HEK293 (cell line): ENCODE results near the gene STUB1.

Experiments used
- EGR2 ChIP-seq: fragments of 450-650 bp; formaldehyde crosslinking; IDR thresholded peaks from 2 replicates; pipeline ENCODE4 v1.5.1; 2016; ENCODE audit warnings: low read depth, missing biosample characterization, missing genetic modification characterization
- GFI1B ChIP-seq: fragments of 450-650 bp; formaldehyde crosslinking; IDR thresholded peaks from 2 replicates; pipeline ENCODE4 v1.5.1; 2016; ENCODE audit warnings: missing biosample characterization, missing genetic modification characterization
- KLF9 ChIP-seq: fragments of 450-650 bp; formaldehyde crosslinking; IDR thresholded peaks from 2 replicates; pipeline ENCODE4 v1.5.1; 2016; ENCODE audit warnings: missing biosample characterization, missing genetic modification characterization, low read depth
- PATZ1 ChIP-seq: fragments of 450-650 bp; formaldehyde crosslinking; IDR thresholded peaks from 2 replicates; pipeline ENCODE4 v1.5.1; 2016; ENCODE audit warnings: missing biosample characterization, missing genetic modification characterization
- SALL2 ChIP-seq: fragments of 450-650 bp; formaldehyde crosslinking; IDR thresholded peaks from 2 replicates; pipeline ENCODE4 v1.5.0; 2017; ENCODE audit warnings: missing biosample characterization, mild to moderate bottlenecking, missing genetic modification characterization, borderline replicate concordance
- WT1 ChIP-seq: fragments of 450-650 bp; formaldehyde crosslinking; IDR thresholded peaks from 2 replicates; pipeline ENCODE4 v1.5.1; 2016; ENCODE audit warnings: missing biosample characterization, missing genetic modification characterization
- YY1 ChIP-seq: fragments of 450-650 bp; formaldehyde crosslinking; IDR thresholded peaks from 2 replicates; pipeline ENCODE4 v1.5.1; 2018; ENCODE audit warnings: missing biosample characterization, missing genetic modification characterization
- ZBTB1 ChIP-seq: fragments of 450-650 bp; formaldehyde crosslinking; IDR thresholded peaks from 2 replicates; pipeline ENCODE4 v1.5.1; 2016; ENCODE audit warnings: missing biosample characterization, missing genetic modification characterization
- ZBTB17 ChIP-seq: fragments of 450-650 bp; formaldehyde crosslinking; IDR thresholded peaks from 2 replicates; pipeline ENCODE4 v1.5.1; 2016; ENCODE audit warnings: missing biosample characterization, missing genetic modification characterization
- ZBTB21 ChIP-seq: fragments of 450-650 bp; formaldehyde crosslinking; IDR thresholded peaks from 2 replicates; pipeline ENCODE4 v1.5.1; 2017; ENCODE audit warnings: missing biosample characterization, missing genetic modification characterization
- ZNF155 ChIP-seq: fragments of 450-650 bp; formaldehyde crosslinking; IDR thresholded peaks from 2 replicates; pipeline ENCODE4 v1.5.1; 2016; ENCODE audit warnings: missing biosample characterization, missing genetic modification characterization
- ZNF280C ChIP-seq: fragments of 450-650 bp; formaldehyde crosslinking; IDR thresholded peaks from 2 replicates; pipeline ENCODE4 v1.5.1; 2016; ENCODE audit warnings: missing biosample characterization, missing genetic modification characterization
- ZNF292 ChIP-seq: fragments of 450-650 bp; formaldehyde crosslinking; IDR thresholded peaks from 2 replicates; pipeline ENCODE4 v1.5.1; 2016; ENCODE audit warnings: low read depth, missing biosample characterization, missing genetic modification characterization, borderline replicate concordance
- ZNF391 ChIP-seq: fragments of 450-650 bp; formaldehyde crosslinking; IDR thresholded peaks from 2 replicates; pipeline ENCODE4 v1.5.1; 2016; ENCODE audit warnings: low read depth, missing biosample characterization, missing genetic modification characterization, borderline replicate concordance
- ZNF433 ChIP-seq: fragments of 450-650 bp; formaldehyde crosslinking; IDR thresholded peaks from 2 replicates; pipeline ENCODE4 v1.5.1; 2016; ENCODE audit warnings: missing biosample characterization, missing genetic modification characterization, low read depth
- ZNF514 ChIP-seq: fragments of 450-650 bp; formaldehyde crosslinking; IDR thresholded peaks from 2 replicates; pipeline ENCODE4 v1.5.1; 2016; ENCODE audit warnings: missing biosample characterization, missing genetic modification characterization
- ZNF530 ChIP-seq: fragments of 450-650 bp; formaldehyde crosslinking; IDR thresholded peaks from 2 replicates; pipeline ENCODE4 v1.5.1; 2016; ENCODE audit warnings: low read depth, missing biosample characterization, missing genetic modification characterization
- ZNF571 ChIP-seq: fragments of 450-650 bp; formaldehyde crosslinking; IDR thresholded peaks from 2 replicates; pipeline ENCODE4 v1.5.0; 2017; ENCODE audit warnings: missing biosample characterization, missing genetic modification characterization
- ZNF791 ChIP-seq: fragments of 450-650 bp; formaldehyde crosslinking; IDR thresholded peaks from 2 replicates; pipeline ENCODE4 v1.5.1; 2016; ENCODE audit warnings: missing biosample characterization, missing genetic modification characterization
- ZSCAN5A ChIP-seq: fragments of 450-650 bp; formaldehyde crosslinking; IDR thresholded peaks from 2 replicates; pipeline ENCODE4 v1.5.1; 2016; ENCODE audit warnings: missing biosample characterization, missing genetic modification characterization
- TF ChIP-seq, protein P1 (sequence below): fragments of 450-650 bp; formaldehyde crosslinking; IDR thresholded peaks from 2 replicates; pipeline ENCODE4 v1.5.1; 2016; ENCODE audit warnings: missing biosample characterization, missing genetic modification characterization
- TF ChIP-seq, protein P2 (sequence below): fragments of 450-650 bp; formaldehyde crosslinking; IDR thresholded peaks from 2 replicates; pipeline ENCODE4 v1.5.1; 2017; ENCODE audit warnings: missing biosample characterization, missing genetic modification characterization
- TF ChIP-seq, protein P3 (sequence below): fragments of 450-650 bp; formaldehyde crosslinking; conservative IDR thresholded peaks from 2 replicates; pipeline ENCODE4 v1.5.1; 2016; ENCODE audit warnings: low read depth, missing biosample characterization, missing genetic modification characterization
- TF ChIP-seq, protein P4 (sequence below): fragments of 450-650 bp; formaldehyde crosslinking; IDR thresholded peaks from 2 replicates; pipeline ENCODE4 v1.5.1; 2016; ENCODE audit warnings: missing biosample characterization, missing genetic modification characterization

The STUB1 gene

DNA sequence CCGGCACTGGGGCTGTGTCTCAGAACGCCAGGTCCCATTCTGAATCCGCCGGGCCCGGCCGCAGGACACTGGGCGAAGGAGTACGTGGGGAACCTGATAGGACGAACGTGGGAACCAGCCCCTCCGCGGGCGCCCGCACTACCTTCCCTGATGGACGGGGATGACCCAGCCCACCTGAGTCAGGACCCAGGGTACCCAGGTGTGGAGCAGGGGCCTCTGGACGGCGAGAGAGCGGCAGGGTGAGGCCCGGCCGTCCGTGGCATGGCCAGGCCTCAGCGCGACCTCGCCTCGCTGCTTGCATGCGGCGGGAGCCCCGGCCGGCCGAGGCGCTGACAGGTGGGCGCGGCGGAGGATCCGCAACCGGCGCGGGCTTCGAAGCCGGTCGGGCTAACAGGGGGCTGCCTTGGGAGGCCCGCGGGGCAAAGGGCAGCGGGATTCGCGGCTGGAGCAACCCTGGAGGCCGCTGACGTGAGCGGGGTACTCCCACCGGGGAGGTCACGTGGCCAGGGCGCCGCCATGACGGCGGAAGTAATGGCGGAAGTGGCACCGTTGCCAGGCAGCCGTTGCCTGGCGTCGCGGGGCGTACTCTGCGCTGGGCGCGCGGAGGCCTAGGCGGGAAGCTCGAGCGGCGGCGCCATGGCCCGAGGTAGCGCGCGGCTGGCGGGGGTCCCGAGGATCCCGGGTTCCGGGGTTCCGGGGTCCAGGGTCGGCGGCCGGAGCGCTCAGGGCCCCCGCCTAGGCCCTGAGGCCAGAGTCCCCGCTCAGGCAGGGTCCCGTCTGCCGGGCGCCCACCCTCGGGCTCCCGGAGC is 31.2 kb upstream of the STUB1 start, which contains the start of gene WDR90 (continued):
- TF ChIP-seq YY1 (tag by site-specific recombination) (peak; percentile 96), ZNF391 (tag by site-specific recombination) (peak; percentile 66; the same call in 1 of the 2 replicates), SALL2 (tag by site-specific recombination) (no peak), ZNF433 (tag by site-specific recombination) (no peak), KLF9 (tag by site-specific recombination) (peak; percentile 88), ZNF155 (tag by site-specific recombination) (no peak), ZSCAN5A (tag by site-specific recombination) (peak; percentile 64; the same call in 1 of the 2 replicates), WT1 (tag by site-specific recombination) (peak; percentile 38; the same call in 1 of the 2 replicates), PATZ1 (peak; percentile 59; the same call in 1 of the 2 replicates), ZNF530 (tag by site-specific recombination) (no peak), GFI1B (no peak), EGR2 (tag by site-specific recombination) (no peak; the same call in 1 of the 2 replicates), ZNF292 (tag by site-specific recombination) (no peak), ZNF514 (no peak), ZNF280C (no peak), ZBTB21 (tag by site-specific recombination) (no peak), ZBTB17 (tag by site-specific recombination) (no peak; the same call in 1 of the 2 replicates), ZBTB1 (tag by site-specific recombination) (no peak), ZNF571 (tag by site-specific recombination) (no peak), ZNF791 (tag by site-specific recombination) (no peak)
- TF ChIP-seq, protein P1, sequence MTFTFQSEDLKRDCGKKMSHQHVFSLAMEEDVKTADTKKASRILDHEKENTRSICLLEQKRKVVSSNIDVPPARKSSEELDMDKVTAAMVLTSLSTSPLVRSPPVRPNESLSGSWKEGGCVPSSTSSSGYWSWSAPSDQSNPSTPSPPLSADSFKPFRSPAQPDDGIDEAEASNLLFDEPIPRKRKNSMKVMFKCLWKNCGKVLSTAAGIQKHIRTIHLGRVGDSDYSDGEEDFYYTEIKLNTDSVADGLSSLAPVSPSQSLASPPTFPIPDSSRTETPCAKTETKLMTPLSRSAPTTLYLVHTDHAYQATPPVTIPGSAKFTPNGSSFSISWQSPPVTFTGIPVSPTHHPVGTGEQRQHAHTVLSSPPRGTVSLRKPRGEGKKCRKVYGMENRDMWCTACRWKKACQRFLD: no peak
- TF ChIP-seq, protein P2, sequence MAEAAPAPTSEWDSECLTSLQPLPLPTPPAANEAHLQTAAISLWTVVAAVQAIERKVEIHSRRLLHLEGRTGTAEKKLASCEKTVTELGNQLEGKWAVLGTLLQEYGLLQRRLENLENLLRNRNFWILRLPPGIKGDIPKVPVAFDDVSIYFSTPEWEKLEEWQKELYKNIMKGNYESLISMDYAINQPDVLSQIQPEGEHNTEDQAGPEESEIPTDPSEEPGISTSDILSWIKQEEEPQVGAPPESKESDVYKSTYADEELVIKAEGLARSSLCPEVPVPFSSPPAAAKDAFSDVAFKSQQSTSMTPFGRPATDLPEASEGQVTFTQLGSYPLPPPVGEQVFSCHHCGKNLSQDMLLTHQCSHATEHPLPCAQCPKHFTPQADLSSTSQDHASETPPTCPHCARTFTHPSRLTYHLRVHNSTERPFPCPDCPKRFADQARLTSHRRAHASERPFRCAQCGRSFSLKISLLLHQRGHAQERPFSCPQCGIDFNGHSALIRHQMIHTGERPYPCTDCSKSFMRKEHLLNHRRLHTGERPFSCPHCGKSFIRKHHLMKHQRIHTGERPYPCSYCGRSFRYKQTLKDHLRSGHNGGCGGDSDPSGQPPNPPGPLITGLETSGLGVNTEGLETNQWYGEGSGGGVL (tag by site-specific recombination): no peak
- TF ChIP-seq, protein P3, sequence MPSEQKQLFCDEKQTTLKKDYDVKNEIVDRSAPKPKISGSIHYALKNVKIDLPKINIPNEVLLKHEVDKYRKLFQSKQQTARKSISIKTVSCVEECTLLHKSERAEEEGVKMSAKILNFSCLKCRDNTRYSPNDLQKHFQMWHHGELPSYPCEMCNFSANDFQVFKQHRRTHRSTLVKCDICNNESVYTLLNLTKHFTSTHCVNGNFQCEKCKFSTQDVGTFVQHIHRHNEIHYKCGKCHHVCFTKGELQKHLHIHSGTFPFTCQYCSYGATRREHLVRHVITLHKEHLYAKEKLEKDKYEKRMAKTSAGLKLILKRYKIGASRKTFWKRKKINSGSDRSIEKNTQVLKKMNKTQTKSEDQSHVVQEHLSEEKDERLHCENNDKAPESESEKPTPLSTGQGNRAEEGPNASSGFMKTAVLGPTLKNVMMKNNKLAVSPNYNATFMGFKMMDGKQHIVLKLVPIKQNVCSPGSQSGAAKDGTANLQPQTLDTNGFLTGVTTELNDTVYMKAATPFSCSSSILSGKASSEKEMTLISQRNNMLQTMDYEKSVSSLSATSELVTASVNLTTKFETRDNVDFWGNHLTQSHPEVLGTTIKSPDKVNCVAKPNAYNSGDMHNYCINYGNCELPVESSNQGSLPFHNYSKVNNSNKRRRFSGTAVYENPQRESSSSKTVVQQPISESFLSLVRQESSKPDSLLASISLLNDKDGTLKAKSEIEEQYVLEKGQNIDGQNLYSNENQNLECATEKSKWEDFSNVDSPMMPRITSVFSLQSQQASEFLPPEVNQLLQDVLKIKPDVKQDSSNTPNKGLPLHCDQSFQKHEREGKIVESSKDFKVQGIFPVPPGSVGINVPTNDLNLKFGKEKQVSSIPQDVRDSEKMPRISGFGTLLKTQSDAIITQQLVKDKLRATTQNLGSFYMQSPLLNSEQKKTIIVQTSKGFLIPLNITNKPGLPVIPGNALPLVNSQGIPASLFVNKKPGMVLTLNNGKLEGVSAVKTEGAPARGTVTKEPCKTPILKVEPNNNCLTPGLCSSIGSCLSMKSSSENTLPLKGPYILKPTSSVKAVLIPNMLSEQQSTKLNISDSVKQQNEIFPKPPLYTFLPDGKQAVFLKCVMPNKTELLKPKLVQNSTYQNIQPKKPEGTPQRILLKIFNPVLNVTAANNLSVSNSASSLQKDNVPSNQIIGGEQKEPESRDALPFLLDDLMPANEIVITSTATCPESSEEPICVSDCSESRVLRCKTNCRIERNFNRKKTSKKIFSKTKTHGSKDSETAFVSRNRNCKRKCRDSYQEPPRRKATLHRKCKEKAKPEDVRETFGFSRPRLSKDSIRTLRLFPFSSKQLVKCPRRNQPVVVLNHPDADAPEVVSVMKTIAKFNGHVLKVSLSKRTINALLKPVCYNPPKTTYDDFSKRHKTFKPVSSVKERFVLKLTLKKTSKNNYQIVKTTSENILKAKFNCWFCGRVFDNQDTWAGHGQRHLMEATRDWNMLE: no peak
- TF ChIP-seq, protein P4, sequence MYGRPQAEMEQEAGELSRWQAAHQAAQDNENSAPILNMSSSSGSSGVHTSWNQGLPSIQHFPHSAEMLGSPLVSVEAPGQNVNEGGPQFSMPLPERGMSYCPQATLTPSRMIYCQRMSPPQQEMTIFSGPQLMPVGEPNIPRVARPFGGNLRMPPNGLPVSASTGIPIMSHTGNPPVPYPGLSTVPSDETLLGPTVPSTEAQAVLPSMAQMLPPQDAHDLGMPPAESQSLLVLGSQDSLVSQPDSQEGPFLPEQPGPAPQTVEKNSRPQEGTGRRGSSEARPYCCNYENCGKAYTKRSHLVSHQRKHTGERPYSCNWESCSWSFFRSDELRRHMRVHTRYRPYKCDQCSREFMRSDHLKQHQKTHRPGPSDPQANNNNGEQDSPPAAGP: peak; percentile 23; the same call in 1 of the 2 replicates
